Transverse colon (tissue), 4 donors: ENCODE measurements around the gene TWF1.

ENCODE experiments used
- EP300 ChIP-seq: sonication (generic); formaldehyde crosslinking; IDR thresholded peaks from one replicate; pipeline ENCODE4 v1.6.1; 2017; ENCODE audit warnings: antibody characterized with exemption, low read depth
- POLR2A ChIP-seq: fragments of 450-650 bp; IDR thresholded peaks from one replicate; pipeline ENCODE4 v1.6.1; 2016; ENCODE audit warnings: antibody characterized with exemption, mild to moderate bottlenecking, moderate library complexity
- POLR2AphosphoS5 ChIP-seq, 3 donors: sonication (generic); formaldehyde crosslinking; IDR thresholded peaks; one replicate each; pipeline ENCODE4 v1.6.1; 2016; ENCODE audit warnings: antibody characterized with exemption in 3 of 3
- TF ChIP-seq, protein P1 (sequence below), 5 experiments: fragments of 200-600 bp in 3 of 5; fragments of 450-650 bp in 2 of 5; sonication (generic) in 3 of 5; IDR thresholded peaks; 1 replicate in 2 of 5; 2 replicates in 3 of 5; pipeline ENCODE4 v1.5.1; 2016 to 2017; ENCODE audit warnings: antibody characterized with exemption in 5 of 5, inconsistent platforms in 3 of 5, mild to moderate bottlenecking in 2 of 5, moderate library complexity in 1 of 5

DNA sequence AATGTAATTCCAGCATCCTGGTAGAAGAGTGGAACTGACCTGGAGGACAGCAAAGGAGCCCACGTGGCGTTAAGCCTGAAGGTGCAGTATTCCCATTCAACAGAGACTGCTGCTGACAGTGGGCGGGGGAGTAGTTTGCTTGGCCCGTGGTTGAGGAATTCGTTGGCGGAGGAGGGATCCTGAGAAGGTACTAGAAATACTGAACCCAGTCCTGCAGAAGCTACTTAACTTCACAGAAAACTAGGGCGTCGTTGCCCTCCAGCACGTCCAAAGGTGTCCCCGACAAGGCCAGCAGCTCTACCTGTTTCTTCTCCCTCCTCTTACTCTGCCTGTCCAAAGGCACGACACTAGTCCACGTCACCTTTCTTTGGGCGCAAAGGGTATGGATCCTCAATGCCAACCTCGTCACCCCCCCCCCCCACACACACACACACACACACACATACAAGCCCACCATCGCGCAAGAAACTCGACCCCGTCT, 47.8 kb downstream of the TWF1 start:
- TF ChIP-seq, protein P1, sequence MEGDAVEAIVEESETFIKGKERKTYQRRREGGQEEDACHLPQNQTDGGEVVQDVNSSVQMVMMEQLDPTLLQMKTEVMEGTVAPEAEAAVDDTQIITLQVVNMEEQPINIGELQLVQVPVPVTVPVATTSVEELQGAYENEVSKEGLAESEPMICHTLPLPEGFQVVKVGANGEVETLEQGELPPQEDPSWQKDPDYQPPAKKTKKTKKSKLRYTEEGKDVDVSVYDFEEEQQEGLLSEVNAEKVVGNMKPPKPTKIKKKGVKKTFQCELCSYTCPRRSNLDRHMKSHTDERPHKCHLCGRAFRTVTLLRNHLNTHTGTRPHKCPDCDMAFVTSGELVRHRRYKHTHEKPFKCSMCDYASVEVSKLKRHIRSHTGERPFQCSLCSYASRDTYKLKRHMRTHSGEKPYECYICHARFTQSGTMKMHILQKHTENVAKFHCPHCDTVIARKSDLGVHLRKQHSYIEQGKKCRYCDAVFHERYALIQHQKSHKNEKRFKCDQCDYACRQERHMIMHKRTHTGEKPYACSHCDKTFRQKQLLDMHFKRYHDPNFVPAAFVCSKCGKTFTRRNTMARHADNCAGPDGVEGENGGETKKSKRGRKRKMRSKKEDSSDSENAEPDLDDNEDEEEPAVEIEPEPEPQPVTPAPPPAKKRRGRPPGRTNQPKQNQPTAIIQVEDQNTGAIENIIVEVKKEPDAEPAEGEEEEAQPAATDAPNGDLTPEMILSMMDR (IDR thresholded peaks at IDR 0.05) = no peak
- TF ChIP-seq POLR2A = no peak
- no peak for TF ChIP-seq POLR2AphosphoS5 (IDR thresholded peaks at IDR 0.05)
- no peak for TF ChIP-seq EP300
